OCI-LY7 (cell line): ENCODE results near the gene MAPK6. TPM values are rescaled to one million over a fixed set of nuclear protein-coding genes. Genes with fewer than 3 reads are reported as not detected.

Experiments
- BruUV-seq: library from RNA; stranded (reverse); fragments of 400-500 nt; replicated peaks from 2 replicates; lab custom pipeline; 2021; lab: Mats Ljungman, UMichigan
- CTCF ChIA-PET: fragments of 300-600 bp; sonication (Branson Sonifier 250); formaldehyde crosslinking; loops from one replicate; lab custom pipeline; 2022; ENCODE audit warnings: antibody characterized with exemption; ENCODE audit not compliant: unreplicated experiment; lab: Charles Lee
- POLR2A ChIA-PET: fragments of 300-600 bp; sonication (Branson Sonifier 250); formaldehyde crosslinking; loops from one replicate; lab custom pipeline; 2022; ENCODE audit warnings: antibody characterized with exemption; lab: Charles Lee
- DNase-seq: peaks from one replicate; pipeline ENCODE4 v3.0.0-alpha.2; 2015; ENCODE audit warnings: low spot score
- H2AFZ ChIP-seq: fragments of 200-600 bp; sonication (generic), shearing (Covaris generic); 2 replicates; pipeline ENCODE4 v1.6.1; 2014; ENCODE audit warnings: mild to moderate bottlenecking, antibody characterized with exemption, low read length, moderate library complexity
- H3K27ac ChIP-seq: fragments of 200-600 bp; sonication (generic); 2 replicates; pipeline ENCODE4 v1.5.1; 2014; ENCODE audit warnings: mixed run types, low read depth, mild to moderate bottlenecking, moderate library complexity, low read length, inconsistent platforms; ENCODE audit not compliant: poor library complexity, severe bottlenecking
- H3K36me3 ChIP-seq: fragments of 200-600 bp; sonication (generic); 2 replicates; pipeline ENCODE4 v1.6.1; 2014; ENCODE audit warnings: mild to moderate bottlenecking, antibody characterized with exemption, low read length, moderate library complexity, mixed read lengths; ENCODE audit not compliant: insufficient read depth
- H3K4me1 ChIP-seq: fragments of 200-600 bp; sonication (generic); 2 replicates; pipeline ENCODE4 v1.5.1; 2014; ENCODE audit warnings: mild to moderate bottlenecking, low read length; ENCODE audit not compliant: insufficient read depth, poor library complexity, severe bottlenecking
- H3K4me2 ChIP-seq: fragments of 200-600 bp; sonication (generic); 2 replicates; pipeline ENCODE4 v1.6.1; 2014; ENCODE audit warnings: mild to moderate bottlenecking, low read length
- H3K4me3 ChIP-seq: fragments of 200-600 bp; sonication (generic); 2 replicates; pipeline ENCODE4 v1.5.1; 2014; ENCODE audit warnings: mild to moderate bottlenecking, low read depth, low read length; ENCODE audit not compliant: poor library complexity, severe bottlenecking
- H3K79me2 ChIP-seq: fragments of 200-600 bp; sonication (generic); 2 replicates; pipeline ENCODE4 v1.6.1; 2016; ENCODE audit warnings: low read depth, mild to moderate bottlenecking, low read length, moderate library complexity, mixed read lengths; ENCODE audit not compliant: insufficient read depth
- H3K9me2 ChIP-seq: fragments of 200-600 bp; sonication (generic); 2 replicates; pipeline ENCODE4 v1.6.1; 2016; ENCODE audit warnings: mild to moderate bottlenecking, low read length, mixed read lengths; ENCODE audit not compliant: insufficient read depth
- H3K9me3 ChIP-seq: fragments of 200-600 bp; sonication (generic); 2 replicates; pipeline ENCODE4 v1.6.1; 2014; ENCODE audit warnings: mild to moderate bottlenecking, mixed run types, low read length, mixed read lengths
- H4K20me1 ChIP-seq: fragments of 200-600 bp; sonication (generic); 2 replicates; pipeline ENCODE4 v1.6.1; 2014; ENCODE audit warnings: mild to moderate bottlenecking, antibody characterized with exemption, low read length, moderate library complexity, mixed read lengths; ENCODE audit not compliant: insufficient read depth
- EZH2phosphoT487 ChIP-seq: fragments of 200-600 bp; sonication (generic); IDR thresholded peaks from 2 replicates; pipeline ENCODE4 v1.6.1; 2018; ENCODE audit warnings: low read depth, borderline replicate concordance, mild to moderate bottlenecking, mixed run types, antibody characterized with exemption, low read length, moderate library complexity, mixed read lengths
- intact Hi-C: fragments of 100-400 bp; cut with micrococcal nuclease; formaldehyde crosslinking; loops from one replicate; pipeline ENCODE4 v1.10.0; 2022; ENCODE audit not compliant: unreplicated experiment
- total RNA-seq, 2 experiments: library from RNA; depleted of rRNA in 1 of 2; stranded (reverse); fragments of >200 nt in 1 of 2; shearing (Covaris generic) in 1 of 2; gene quantifications; 2 replicates each; pipeline ENCODE4 v1.2.3, GENCODE V29; 2014 to 2022
- TF ChIP-seq, protein P1 (sequence below): fragments of 200-600 bp; sonication (generic); conservative IDR thresholded peaks from 2 replicates; pipeline ENCODE4 v1.5.1; 2014; ENCODE audit warnings: mild to moderate bottlenecking, antibody characterized with exemption, low read length, moderate library complexity, mixed read lengths

MAPK6 gene
- total RNA-seq, 2 experiments from 2014 or later: 19.8 to 49.7 TPM

DNA sequence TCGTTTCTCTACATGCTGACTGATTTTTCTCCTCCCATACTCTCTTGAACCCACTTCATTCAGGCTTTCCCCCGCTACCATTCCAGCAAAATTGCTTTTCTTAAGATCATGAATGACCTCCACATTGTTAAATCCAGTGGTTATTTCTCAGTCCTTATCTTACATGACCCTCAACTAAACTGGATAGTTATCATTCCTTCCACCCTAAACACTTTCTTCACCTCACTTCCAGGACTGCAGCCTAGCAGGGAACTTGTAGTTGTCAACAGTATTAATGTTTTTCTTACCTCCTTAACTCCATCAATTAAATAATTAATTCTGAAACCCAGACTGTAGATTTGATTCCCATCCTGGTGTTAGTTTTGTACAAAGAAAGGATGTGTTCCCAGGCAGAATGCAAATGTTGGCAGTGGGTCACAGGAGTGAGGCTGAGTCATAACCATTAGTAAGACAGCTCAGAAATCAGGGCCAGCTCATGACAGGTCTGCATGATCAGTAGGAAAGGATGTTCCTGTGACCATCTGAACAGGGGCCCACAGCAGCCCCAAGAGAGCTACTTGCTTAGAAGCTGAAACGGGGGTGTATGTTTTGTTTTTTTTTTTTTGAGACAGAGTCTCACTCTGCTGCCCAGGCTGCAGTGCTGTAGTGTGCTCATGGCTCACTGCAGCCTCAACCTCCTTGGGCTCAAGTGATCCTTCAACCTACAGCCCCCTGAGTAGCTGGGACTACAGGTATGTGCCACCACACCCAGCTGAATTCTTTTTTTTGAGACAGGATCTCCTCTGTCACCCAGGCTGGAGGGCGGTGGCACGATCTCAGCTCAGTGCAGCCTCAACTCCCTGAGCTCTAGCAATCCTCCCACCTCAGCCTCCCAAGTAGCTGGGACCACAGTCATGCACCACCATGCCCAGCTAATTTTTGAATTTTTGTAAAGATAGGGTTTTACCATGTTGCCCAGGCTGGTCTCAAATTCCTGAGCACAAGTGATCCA lies 84.5 kb downstream of the MAPK6 start:
- peak overlapping the region; percentile 5; the same call in 1 of the 2 replicates for H3K4me2 ChIP-seq
- CTCF ChIA-PET: interaction anchor here (1.0 kb wide), 1 partner anchor 10 kb away, joined by 3 read pairs; no protein-coding TSS in a partner anchor

DNA sequence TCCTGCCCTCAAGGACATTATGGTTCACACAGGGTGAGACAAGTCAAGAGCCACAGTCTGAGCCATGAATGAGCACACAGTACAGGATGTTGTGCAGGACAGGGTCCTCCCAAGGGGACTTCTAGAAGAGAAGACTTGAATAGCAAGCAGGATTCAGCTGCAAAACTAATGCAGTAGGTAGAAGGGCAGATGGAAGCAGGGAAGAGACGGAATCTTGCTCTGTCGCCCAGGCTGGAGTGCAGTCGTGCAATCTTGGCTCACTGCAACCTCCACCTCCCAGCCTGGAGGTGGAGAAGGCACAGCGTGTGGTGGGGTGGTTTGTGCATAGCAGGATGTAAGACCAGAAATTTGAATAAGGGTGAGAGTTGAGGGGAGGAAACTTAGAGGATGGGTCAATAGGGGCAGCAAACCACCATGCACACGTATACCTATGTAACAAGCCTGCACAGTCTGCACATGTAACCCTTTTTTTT lies 85.5 kb downstream of the MAPK6 start:
- Histone ChIP-seq H3K36me3 (no peaks in the 10 kb centered on the region), H3K79me2 (no peaks in the 10 kb centered on the region), H3K4me1 (peaks cover 46% of the 10 kb centered on the region), H3K9me2 (no peaks in the 10 kb centered on the region), H3K27ac (no peak overlapping the region), H4K20me1 (no peaks in the 10 kb centered on the region), H3K9me3 (no peaks in the 10 kb centered on the region), H3K4me2 (peak overlapping the region; percentile 8; the same call in 1 of the 2 replicates), H3K4me3 (no peak overlapping the region), H2AFZ (peak overlapping the region; percentile 64; the same call in 1 of the 2 replicates)
- DNase-seq: peak; percentile 45
- intact Hi-C loops: no loop called here
- POLR2A ChIA-PET: no interaction called here
- no peak for TF ChIP-seq EZH2phosphoT487
- TF ChIP-seq, protein P1, sequence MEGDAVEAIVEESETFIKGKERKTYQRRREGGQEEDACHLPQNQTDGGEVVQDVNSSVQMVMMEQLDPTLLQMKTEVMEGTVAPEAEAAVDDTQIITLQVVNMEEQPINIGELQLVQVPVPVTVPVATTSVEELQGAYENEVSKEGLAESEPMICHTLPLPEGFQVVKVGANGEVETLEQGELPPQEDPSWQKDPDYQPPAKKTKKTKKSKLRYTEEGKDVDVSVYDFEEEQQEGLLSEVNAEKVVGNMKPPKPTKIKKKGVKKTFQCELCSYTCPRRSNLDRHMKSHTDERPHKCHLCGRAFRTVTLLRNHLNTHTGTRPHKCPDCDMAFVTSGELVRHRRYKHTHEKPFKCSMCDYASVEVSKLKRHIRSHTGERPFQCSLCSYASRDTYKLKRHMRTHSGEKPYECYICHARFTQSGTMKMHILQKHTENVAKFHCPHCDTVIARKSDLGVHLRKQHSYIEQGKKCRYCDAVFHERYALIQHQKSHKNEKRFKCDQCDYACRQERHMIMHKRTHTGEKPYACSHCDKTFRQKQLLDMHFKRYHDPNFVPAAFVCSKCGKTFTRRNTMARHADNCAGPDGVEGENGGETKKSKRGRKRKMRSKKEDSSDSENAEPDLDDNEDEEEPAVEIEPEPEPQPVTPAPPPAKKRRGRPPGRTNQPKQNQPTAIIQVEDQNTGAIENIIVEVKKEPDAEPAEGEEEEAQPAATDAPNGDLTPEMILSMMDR: 0 out of 2 replicates have a peak, but pooled peaks have one; percentile 16
- no TSS peak for BruUV-seq
- CTCF ChIA-PET: no interaction called here

More for the DNA sequence above, 84.5 kb downstream of the MAPK6 start:
- no TSS peak for BruUV-seq
- peak overlapping the region; percentile 33; the same call in 1 of the 2 replicates for H2AFZ ChIP-seq
- no peaks in the 10 kb centered on the region for H3K79me2 ChIP-seq
- peak; percentile 31 for DNase-seq
- no peak overlapping the region for H3K27ac ChIP-seq
- intact Hi-C loops: no loop called here
- TF ChIP-seq, protein P1: no peak
- no peak for TF ChIP-seq EZH2phosphoT487
- no peak overlapping the region for H3K4me3 ChIP-seq
- no peaks in the 10 kb centered on the region for H3K9me3 ChIP-seq
- H3K36me3 ChIP-seq: no peaks in the 10 kb centered on the region
- no peaks in the 10 kb centered on the region for H4K20me1 ChIP-seq
- no peaks in the 10 kb centered on the region for H3K9me2 ChIP-seq
- peaks cover 41% of the 10 kb centered on the region for H3K4me1 ChIP-seq
- POLR2A ChIA-PET: interaction anchor here (0.5 to 0.6 kb wide), 5 partner anchors 9 to 122 kb away, joined by 3 to 9 read pairs (median 3); partner anchors contain the start of gene BCL2L10
